Activated CD4-positive, alpha-beta T cell treated with anti-CD3 and anti-CD28 coated beads, Interleukin-2, Interleukin-6, amounts not matched to agents 100 ng/mL and 50 ng/mL, durations not matched to agents 16 hours and 8 hours (primary cell): ENCODE data around the gene SBSN.

ENCODE experiments used
- DNase-seq: peaks from one replicate; pipeline ENCODE4 v3.0.0-alpha.2; 2020

The SBSN gene, protein sequence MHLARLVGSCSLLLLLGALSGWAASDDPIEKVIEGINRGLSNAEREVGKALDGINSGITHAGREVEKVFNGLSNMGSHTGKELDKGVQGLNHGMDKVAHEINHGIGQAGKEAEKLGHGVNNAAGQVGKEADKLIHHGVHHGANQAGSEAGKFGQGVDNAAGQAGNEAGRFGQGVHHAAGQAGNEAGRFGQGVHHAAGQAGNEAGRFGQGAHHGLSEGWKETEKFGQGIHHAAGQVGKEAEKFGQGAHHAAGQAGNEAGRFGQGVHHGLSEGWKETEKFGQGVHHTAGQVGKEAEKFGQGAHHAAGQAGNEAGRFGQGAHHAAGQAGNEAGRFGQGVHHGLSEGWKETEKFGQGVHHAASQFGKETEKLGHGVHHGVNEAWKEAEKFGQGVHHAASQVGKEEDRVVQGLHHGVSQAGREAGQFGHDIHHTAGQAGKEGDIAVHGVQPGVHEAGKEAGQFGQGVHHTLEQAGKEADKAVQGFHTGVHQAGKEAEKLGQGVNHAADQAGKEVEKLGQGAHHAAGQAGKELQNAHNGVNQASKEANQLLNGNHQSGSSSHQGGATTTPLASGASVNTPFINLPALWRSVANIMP

DNA sequence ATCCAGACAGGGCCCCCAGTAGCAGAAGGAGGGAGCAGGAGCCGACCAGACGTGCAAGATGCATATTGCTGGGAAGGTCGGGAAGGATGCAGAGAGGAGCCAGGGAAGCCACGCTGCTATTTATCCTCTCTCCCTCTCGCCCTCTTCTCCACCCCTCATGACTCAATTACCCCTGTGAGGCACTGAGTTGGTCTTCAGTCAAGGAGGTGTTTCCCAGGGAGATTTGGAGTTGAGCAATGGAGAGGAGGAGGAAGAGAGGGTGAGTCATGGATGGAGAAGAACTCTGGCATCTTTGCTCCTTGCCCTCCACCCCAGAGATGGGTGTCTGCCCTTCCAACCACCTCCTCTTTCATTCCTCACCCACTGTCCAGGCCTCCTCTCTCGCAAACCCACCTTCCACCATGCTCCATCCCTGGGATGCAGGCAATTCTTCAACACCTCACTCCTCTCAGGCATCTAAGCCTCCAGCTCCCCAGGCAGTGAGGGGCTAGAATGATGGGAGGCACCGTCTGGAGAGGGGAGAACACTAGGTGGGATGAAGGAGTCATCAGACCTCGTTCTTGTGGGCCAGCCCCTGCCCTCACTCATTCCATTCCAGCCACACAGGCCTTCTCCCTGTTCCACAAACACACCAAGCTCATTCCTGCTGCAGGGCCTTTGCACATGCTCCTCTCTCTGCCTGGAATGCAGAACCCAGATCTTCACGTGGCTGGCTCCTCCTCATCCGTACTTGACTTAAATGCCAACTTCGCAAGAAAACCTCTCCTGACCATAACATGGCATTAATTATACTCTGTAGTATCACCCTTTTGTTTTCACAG lies at the start of gene SBSN:
SBSN (minus strand) TSS at position 94 of the 821 bp plus-strand sequence; CDS start at position 64, 30 bp downstream.
- no peak for DNase-seq

DNA sequence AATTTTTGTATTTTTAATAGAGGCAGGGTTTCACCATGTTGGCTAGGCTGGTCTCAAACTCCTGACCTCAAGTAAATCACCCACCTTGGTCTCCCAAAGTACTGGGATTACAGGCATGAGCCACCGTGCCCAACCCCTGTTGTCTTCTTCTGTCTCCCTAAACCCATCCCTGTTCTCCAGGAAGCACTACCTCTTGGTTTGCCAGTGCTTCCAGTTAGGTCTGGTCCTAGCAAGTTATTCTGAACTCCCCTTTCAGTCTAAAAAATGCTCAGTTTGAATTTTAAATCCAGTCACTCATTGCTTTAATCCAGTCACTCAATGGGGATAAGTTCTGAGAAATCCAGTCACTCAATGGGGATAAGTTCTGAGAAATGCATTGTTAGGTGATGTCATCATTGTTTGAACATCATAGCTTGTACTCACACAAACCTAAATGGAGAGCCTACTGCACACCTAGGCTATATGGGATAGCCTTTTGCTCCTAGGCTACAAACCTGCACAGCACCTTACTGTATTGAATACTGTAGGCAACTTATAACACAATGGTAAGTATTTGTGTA lies 43.4 kb upstream of the SBSN start:
- no peak for DNase-seq

DNA sequence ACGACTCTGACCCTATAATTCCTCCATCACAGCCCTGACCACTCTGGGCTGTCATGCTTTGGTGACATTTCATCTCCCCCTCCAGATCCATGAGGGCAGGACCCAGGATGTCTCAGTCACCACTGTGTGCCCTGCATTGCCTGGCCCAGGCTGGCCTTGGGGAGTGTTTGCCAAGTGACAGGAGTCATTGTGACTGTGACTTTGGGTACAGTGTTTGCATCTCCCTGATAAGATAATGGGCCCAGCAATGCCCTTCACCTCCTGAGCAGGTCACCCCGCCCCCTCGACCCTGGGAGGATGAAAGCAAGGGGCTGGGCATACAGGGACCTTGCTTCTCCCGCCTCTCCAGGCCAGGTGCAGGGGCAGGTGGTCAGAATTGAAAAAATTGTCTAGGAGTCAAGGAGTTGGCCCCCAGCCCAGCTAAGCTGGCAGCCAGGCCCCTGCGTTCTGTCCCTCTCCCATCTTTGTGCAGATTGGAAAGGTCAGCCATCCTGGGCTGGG lies 41.2 kb upstream of the SBSN start:
- no peak for DNase-seq

DNA sequence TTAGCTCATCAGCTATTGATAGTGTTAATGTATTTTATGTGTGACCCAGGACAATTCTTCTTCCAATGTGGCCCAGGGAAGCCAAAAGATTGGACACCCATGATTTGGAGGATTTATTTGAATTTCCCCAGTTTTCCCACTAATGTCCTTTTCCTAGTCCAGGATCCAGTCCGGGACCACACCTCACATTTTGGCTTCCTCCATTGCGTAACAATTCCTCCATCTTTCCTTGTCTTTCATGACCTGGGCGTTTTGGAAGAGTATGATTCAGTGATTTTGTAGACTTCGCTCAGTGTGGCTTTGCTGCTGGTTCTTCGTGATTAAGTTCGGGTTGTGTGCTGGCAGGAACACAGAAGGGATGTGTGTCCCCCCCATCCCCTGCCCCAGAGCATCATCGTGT lies 38.6 kb upstream of the SBSN start:
- no peak for DNase-seq

DNA sequence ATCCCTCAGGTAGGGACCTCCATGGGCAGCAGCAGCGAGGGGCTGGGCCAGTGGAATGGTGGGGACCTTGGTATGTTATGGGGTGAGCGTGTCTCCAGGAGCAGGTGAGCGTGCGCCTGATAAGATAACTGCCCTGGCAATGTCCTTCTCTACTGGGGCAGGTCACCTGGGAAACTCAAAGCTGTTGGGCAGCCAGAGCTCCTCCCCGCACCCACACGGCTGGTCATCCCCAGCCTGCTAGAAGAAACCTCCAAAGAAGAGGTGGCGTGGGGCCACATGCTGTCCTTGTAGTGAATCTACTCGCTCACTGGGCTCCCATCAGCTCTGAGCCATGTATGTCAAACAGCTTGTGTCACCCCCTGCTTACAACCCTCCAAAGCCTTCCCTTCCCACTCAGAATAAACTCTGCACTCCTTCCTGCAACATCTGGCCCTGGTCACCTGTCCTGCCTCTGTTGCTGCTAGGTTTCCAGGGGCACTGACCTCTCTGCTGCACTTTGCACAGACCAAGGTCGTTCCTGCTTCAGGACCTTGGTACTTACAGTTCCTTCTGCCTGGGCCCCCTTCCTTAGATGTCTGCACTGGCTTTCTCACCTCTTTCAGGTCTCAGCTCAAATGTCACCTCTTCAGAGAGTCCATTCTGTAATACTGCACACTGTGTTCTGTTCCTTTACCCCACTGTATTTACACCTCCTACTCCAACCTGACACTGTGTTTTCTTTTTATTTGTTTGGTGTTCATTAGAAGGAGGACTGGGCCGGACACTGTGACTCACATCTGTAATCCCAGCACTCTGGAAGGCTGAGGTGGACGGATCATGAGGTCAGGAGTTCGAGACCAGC lies 37.1 kb upstream of the SBSN start:
- no peak for DNase-seq

DNA sequence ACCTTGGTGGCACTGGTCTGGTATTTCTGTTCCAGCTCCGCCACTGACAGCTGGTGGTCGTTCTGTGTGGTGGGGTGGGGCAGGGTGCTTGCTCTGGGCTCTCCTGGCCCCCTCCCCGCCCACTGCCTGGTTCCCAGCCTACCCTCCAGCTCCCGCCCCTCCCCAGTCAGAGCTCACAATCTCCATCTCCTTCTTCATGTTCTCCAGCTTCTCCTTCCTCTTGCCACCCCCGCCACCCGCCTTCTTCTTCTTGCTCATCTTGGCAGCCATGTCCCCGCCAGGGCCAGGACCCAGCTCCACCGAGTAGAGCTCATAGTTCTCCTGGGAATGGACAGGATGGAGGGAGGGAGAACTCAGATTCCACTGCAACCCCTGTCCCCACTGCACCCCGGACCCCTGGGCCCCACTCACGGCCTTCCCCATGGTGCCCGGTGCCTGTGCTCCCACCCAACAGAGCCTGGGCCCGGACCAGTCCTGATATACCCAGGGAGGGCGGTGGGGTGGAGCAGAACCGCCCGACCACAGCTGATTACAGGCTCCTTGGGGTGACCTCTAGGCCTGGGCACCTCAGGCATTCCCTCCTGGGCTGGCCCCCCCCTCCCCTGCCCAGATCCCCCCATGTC lies 35.2 kb upstream of the SBSN start, which contains the start of gene ATP4A:
ATP4A (minus strand) TSS at position 452 of the 623 bp plus-strand sequence; CDS start at position 423, 29 bp downstream.
- no peak for DNase-seq

DNA sequence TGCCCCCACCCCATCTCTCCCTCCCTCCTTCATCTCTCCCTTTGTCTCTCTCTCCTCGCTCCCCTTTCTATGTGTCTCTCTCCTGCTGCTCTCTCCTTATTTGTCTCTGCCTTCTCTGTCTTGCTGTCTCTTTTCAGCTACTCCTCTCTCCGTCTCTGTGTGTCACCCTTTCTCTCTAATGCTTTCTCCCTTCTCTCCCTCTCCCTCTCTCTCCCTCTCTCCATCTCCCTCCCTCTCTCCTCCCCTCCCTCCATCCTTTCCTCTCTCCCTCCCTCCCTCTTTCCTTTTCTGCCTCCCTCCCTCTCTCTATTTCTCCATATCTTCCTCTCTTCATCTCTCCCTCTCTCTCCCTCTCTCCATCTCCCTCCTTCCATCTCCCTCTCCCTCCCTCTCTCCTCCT lies 34.7 kb upstream of the SBSN start:
- DNase-seq, result no peak

DNA sequence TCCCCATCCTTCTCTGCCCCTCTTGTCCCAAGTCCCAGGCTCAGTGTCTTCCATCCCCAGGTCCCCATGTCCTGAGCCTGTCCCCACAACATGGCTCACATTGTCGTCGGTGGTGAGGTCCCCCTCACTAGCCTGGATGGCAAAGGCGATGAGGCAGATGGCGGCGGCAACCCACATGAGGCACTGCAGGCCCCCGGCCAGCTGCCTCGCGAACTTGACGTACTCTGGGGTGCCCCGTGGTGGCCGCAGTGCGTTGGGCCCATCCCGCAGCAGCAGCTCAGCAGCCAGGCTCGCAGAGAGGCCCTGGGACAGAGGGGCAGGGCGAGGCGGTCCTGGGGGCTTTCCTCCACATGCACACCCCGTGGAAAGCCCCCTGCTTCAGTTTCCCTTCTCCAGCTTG lies 34.2 kb upstream of the SBSN start:
- no peak for DNase-seq

DNA sequence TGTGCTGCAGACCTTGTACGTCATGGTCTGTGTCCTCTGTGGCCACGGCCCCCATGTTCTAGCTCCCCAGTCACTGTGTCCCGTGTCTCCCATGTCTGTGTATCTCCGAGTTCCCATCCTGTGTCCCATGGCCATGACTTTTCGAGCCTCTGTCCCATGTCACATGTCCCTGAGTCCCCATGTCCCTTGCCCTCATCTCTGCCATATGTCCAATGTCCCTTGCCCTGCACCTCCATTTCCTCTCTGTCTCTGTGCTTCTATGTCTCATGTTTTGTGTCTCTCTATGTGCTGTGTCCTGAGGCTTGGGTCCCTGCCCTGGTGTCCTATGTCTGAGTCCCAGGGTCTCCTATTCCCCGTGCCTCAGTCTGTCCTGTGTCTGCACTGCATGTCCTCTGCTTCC lies 33.3 kb upstream of the SBSN start:
- DNase-seq, result no peak

DNA sequence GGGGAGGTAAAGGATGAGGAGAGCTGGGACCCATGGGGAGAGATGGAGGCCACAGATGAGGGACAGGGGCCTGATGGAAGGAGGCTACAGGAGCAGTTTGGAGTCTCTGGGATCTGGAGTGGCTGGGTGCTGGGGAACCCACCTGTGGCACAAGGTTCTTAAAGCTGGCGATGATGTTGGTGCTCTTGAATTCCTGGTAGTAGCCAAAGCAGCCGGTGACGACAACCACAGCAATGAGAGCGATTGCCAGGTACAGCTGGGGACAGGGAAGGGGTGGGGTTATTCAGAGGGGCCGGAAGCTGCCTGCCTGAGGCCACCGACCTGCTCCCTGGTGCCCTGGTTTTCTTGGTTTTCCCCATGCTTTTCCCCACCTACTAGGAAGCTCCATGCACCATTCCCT lies 32.6 kb upstream of the SBSN start:
- DNase-seq, result no peak

DNA sequence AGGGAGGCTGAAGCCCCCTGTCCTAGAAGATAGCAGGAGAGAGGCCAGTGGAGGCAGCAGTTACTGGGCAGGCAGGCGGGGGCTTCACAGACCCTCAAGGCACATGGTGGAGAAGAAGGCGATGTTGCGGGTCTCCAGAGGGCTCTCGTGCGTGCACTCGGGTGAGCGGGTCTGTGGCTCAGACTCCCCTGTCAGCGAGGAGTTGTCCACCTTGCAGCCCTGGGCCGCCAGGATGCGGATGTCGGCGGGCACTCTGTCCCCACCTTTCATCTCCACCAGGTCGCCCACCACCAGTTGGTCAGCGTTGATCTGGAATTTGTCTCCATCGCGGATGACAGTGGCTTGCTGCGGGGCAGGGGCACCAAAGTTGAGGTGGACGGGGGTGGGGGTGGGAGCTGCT lies 32.2 kb upstream of the SBSN start:
- DNase-seq, result no peak

DNA sequence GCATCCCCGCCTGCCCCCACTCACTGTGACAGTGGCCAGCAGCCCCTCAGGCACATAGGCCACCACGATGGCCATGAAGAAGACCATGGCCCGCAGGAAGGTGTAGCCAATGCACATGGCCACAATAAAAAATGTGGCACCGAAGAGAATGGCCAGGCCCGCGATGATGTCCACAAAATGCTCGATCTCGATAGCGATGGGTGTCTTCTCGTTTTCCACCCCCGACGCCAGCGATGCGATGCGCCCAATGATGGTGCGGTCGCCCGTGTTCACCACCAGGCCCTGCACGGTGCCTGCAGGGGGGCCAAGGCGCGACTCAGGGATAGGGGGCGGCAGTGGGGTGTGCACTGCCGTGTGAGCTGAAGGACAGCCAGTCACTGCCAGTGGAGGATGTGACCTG lies 31.7 kb upstream of the SBSN start:
- DNase-seq, result no peak

DNA sequence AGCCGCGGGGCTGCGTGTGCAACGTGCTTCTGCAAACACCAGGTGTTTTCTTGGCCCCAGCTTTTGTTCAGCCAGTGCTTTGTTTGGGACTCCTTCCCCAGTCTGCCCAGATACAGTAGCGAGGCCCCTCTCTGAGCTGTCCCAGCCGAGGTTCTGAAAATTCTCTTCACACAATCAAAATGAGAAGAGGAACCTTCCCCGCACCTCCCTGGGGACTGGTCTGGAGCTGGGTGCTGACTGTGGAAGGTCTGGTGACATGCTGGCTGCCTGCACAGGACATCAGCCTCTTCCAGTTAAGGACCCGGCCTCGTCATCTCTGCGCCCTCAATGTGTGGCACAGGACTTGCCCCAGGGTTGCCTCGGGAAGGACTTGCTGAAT lies 31.2 kb upstream of the SBSN start:
- no peak for DNase-seq

DNA sequence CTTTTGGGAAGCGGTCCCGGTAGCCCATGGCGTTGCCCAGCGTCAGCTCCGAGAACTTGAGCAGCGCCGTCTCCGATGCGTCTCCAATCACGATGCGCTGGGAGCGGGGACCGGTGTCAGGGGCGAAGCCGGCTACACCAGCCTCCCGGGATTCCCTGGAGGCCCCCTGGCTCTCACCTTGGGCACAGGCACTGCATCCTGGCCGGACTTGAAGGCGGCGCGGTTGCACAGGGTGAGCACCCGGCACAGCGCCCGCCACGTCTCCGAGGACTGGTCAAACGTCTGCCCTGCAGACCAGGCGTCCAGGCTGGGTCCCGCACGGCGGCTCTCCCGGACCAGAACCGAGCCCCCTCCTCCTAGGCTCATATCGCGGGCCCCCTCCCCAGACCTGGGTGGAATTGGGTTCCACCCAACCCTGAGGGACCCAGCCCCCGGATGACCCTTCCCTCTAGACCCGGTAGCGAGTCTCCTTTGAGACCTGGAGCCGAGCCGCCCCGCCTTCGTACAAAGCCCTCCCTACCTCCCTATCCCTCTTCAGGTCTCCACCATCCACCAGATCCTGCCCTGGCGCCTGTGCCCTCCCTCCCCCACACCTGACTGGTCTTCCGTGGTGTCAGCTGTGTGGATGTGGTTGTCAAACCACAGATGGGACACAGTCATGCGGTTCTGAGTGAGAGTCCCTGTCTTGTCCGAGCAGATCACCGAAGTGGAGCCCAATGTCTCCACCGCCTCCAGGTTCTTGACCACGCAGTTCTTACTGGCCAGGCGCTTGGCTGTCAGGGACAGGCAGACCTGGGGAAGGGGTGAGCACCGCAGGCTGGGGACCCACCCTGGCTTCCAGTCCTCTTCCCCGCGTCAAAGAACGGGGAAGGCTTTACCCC lies 30.5 kb upstream of the SBSN start:
- no peak for DNase-seq

DNA sequence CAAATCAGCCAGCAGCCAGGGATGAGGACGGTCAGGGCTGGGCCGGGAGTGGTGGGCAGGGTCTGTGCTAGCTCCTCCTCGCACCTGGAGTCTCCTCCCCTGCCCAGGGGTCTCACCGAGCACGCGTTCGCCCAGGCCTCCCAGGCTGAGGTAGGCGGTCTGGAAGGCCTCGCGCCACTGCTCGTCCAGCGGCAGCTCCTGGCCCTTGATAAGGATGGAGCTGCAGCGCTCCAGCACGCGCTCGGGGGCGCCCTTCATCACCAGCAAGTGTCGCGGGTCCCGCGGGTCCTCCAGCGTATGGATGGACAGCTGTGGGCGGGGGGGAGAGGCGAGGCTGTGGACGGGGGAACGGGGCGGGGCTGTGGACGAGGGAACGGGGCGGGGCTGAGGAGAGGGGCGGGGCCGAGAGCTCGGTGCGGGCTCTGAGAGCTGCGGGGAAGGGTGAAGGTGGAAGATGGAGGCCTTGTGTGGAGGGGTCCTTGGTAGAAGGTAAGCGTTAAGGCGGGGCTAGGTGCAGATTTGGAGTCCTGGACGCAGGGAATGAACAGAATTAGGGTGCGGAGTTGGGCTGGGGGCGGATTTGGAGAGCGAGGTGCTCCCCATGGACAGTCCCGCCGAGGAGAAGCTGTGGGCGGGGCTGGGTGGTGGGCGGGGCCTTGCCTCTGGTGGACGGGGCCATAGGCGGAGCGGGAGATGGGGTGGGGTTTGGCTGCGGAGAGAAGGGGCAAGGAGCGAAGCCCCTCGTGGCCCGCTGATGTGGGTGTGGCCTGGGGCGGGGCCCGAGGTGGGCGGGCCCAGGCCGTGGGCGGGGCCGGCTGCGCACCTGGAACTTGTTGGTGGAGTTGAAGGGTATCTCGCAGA lies 29.7 kb upstream of the SBSN start:
- DNase-seq, result peak; percentile 50

DNA sequence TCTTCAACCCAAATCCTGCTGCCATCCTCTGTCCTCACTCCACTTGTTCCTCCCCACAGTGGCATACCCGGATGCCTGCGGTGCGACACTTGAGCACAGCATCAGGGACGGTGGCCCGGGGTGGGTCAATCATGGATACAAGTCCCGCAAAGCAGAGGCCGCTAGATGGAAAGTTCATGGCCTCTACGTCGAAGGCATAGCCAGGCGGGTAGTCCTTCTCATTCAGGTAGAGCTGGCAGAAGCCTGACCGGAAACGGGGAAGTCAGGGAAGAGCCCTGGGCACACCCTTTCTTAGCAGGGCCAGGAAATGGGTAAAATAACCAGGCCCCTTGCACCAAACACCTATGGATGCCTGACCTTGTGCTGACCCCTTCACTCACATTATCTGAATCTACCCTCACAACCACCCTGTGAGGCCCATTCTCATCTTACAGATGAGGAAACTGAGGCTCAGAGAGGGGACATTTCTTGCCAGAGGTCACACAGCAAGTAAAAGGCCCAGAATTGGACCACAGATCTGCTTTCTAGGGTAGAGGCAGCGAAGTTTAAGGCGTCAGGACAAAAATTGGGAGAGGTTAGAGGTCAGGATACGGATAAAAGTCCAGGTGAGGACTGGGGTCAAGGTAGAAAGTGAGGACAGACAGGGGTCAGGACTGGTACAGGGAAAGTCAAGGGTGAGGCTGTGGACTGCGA lies 28.9 kb upstream of the SBSN start:
- DNase-seq, result no peak

DNA sequence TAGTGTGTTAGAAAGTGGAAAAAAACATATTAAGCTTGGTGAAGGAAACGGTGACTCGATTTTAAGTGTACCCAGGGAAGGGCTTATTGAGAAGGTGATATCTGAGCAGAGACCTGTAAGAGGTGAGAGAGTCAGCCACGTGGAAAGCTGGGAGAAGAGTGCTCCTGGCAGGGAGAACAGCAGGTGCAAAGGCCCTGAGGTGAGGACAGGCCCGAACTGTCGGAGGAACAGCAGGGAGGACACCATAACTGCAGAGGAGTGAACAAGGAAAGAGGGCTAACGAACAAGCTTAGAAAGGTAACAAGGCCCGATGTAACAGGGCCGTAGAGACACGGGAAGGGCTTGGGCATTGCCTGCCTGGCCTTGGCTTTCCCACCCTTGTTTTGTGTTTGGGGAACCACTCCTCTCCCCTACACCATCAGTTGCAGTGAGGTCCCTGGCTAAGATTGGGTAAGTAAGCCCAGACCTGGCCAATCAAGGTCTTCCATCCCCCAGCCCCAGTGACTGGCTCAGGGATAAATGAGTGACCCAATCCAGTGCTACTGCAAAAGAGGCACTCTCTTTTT lies 28.0 kb upstream of the SBSN start:
- no peak for DNase-seq

DNA sequence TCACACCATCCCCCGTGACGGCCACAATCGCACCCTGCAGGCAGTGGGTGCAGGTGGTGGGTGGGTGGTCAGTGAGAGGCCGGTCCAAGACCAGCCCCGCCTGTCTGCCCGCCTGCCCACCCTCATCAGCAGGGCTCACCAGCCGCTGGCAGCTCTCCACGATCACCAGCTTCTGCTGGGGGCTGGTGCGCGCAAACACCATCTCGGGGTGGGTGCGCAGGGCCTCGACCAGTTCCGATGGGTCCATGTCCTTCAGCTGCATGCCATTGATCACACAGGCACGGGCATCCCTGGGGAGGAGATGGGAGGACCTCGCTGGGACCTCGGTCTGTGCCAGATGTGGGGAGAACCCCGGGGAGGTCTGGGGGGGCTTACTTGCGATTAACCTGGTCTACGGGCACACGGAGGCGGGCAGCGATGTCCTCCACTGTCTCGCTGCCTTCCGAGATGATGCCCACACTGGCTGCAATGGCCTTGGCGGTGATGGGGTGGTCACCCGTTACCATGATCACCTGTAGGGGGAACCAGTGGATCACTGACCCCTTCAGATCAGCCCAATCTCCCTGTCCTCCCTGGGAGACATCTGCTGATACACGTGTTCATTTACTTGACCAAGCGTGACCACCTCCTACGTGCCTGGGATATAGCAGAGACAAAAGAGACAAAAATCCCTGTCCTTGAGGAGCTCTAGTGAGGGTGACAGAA lies 27.3 kb upstream of the SBSN start:
- no peak for DNase-seq
